ENCODE data around the gene DEDD2.
A peak's percentile ranks its signal among the peaks of the same experiment; 100 is the strongest.
"Not testable (repeated sequence)": the region's sequence is repeated elsewhere in the genome, so short reads cannot be mapped to it uniquely, and the experiment has no call there.

The DEDD2 gene, protein sequence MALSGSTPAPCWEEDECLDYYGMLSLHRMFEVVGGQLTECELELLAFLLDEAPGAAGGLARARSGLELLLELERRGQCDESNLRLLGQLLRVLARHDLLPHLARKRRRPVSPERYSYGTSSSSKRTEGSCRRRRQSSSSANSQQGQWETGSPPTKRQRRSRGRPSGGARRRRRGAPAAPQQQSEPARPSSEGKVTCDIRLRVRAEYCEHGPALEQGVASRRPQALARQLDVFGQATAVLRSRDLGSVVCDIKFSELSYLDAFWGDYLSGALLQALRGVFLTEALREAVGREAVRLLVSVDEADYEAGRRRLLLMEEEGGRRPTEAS

DNA sequence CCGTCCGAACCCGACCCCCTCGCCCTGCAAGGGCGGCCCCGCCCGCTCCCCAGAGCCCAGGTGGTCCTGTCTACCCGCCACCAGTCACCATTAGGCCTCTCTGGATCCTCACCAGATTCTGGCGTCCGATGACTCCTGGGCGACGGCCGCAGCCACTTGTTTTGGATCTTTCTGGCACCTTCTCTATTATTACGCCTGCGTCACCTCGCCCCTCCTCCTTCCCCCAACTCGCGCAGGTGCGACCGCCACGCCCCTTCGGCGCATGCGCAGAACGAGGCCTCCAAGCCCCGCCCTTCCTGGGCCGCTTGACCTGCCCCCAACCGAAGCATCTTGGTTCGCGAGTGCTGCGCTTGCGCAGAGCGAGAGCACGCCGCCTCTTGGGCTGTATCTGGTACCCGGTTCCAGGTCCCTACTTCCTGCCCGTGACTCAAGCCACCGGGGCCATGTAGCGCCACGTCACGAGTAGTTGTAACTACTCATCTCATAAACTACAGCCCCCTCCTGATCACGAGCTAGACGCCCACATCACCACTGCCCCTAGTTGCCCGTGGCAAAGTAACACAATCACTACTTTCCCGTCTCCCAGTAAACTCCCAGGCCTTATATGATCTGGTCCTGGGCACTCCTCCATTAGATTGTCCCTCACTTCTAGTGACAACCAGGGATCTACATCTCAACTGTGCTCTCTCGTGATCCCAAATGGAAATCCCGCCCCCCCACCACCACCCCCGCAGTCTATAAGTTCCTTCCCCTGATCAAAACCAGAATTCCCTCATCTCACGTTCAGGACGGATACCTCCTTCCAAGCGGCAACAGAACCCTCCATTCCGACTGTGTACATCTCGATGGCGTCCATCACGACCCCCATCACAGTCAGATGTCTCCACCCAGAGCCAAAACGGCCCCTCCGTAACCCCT lies at the start of gene DEDD2:
TSS of gene DEDD2 (minus strand) at position 158 of the 918 bp plus-strand sequence. CDS start 670 bp downstream, outside the sequence.
- DNase-seq (ENCODE audit: low spot score): peak; percentile 94

DNA sequence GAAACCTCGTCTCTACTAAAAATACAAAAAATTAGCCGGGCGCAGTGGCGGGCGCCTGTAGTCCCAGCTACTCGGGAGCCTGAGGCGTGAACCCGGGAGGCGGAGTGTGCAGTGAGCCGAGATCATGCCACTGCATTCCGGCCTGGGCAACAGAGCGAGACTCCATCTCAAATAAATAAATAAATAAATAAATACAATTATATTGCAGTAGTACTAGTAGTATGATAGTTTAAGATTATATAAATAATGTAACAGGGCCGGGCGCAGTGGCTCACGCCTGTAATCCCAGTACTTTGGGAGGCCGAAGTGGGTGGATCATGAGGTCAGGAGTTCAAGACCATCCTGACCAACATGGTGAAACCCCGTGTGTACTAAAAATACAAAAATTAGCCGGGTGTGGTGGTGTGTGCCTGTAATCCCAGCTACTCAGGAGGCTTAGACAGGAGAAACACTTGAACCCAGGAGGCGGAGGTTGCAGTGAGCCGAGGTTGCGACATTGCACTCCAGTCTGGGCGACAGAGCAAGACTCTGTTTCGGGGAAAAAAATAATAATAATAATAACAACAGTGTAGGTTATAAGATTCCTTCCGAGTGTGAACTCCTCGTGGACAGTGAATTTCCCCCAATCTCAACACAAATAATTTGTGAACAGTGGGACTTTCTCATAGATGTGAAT lies 49.6 kb upstream of the DEDD2 start:
- not testable (repeated sequence) for DNase-seq (ENCODE audit: low spot score)

DNA sequence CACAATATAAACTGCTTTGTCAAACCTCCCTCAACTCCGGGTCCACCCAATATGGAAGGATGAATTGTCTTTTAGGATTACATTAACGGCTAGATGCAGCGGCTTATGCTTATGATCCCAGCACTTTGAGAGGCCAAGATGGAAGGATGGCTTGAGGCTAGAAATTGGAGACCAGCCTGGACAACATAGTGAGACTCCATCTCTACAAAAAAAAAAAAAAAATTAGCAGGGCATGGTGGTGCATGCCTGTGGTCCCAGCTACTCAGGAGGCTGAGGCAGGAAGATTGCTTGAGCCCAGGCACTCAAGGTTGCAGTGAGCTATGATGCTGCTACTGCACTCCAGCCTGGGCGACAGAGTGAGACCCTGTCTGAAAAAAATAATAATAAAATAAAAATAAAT lies 48.6 kb upstream of the DEDD2 start:
- not testable (repeated sequence) for DNase-seq (ENCODE audit: low spot score)

DNA sequence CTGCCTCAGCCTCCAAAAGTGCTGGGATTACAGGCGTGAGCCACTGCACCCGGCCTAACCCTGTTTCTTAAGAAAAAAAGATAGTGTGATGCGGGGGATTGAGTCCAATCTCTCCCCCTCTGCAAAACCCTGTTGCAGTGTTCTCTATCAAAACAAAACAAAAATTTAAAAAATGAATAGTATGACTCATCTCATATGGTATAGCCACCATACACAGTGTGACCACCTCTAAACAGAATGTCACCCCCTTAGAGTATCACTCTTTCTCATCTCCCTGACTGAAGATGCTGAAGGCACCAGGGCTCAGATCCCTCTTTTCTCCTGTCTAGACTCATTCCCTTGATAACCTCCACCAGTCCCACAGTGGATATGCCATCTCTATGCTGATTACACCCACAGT lies 44.3 kb upstream of the DEDD2 start:
- no peak for DNase-seq (ENCODE audit: low spot score)

DNA sequence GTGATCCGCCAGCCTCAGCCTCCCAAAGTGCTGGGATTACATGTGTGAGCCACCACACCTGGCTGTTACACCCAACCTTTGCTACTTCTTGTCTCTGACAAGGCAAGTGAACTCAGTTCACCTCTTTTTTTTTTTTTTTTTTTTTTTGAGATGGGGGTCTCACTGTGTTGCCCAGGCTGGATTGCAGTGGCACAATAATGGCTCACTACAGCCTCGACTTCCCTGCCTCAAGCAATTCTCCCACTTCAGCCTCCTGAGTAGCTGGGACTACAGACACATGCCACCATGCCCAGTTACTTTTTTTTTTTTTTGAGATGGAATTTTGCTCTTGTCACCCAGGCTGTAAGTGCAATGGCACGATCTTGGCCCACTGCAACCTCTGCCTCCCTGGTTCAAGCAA lies 40.4 kb upstream of the DEDD2 start:
- DNase-seq (ENCODE audit: low spot score): not testable (repeated sequence)

DNA sequence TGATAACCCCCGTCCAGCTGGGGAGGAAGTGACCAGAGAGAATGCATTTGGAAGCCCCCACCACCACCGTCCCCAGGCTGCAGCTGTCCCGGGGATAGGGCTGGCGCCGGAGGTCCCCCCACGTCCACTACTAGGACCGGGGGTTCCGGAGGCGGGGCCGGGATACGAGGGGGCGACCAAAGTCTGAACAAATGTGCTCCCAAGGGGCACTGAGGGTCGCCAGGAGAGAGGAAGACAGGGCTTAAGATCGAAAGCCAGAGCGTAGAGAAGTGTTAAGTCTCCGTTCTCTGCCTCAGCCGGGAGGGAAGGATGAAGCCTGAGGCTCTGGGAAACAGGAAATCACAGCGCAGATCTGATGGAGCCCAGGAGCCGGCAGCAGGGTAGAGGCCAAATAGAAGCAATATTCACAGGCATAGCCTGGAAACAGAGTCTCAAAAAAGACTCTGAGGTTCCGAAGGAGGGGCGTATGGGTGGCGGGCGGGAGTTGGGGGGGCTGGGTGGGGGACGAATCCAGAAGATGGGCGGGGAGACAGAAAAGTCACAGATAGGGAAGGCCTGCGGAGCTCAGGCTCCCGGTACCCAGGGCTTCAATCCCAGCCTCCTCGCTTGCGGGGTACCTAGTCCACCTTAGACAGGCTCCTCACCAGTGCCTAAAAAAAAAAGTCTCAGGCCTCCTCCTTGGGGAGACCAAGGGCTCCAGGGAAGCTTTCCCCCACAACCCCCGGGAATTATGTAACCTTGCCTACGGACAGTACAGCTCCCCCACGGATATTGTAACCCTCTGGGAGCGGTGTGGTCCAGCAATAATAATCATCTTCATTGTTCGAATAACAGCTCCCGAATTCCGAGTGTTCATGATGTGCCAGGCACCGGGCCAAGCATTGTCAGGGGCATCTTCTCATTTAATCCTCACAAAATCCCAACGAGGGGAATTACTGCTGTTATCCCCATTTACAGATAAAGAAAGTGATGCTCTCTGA lies 38.6 kb upstream of the DEDD2 start:
- peak; percentile 70 for DNase-seq (ENCODE audit: low spot score)

DNA sequence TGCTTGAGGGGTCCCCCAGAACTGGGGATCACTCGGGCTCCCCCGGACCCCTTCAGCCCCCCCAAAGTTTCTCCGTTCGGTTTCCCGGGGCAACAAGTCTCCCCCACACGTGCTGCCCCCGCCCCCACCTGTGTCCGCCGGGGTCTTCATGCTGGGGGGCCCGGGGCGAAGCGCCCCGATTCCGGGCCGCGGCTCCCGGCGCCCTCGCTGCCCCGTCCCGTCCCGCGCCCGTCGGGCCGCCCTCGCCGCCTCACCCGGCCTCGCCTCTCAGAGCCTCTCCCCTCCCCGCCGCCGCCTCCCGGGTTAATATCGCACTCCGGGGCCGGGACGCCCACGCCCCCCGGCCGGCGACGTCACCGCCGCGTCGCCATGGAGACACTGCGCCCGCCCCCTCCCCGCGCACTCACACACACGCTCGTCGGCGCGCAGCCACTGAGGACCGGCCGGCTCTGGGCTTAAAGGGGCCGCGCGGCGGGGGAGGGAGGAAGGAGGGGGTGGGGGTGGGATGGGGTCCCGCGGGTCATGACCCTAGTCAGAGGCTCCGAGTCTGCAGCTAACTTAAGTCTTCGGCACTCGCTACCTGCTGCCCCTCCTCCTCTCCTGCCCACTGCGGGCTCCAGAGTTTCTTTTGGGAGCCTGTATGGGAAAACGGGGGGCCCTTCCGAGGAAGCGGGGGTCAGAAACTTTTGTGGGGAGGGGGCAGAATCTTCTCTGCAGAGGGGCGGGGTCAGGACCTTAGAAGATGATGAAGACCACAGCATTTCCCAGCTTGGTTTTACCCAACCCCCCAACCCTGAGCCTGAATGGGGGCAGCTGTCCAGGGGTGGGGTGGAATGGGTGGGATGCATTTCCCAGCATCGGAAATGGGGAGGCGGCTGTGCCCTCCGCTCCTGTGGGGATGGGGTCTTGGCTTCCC lies 37.6 kb upstream of the DEDD2 start, which contains the start of gene ERF:
TSS of gene ERF (minus strand) at position 279 of the 916 bp plus-strand sequence. CDS start at position 150, 129 bp downstream.
- DNase-seq (ENCODE audit: low spot score): peak; percentile 95

DNA sequence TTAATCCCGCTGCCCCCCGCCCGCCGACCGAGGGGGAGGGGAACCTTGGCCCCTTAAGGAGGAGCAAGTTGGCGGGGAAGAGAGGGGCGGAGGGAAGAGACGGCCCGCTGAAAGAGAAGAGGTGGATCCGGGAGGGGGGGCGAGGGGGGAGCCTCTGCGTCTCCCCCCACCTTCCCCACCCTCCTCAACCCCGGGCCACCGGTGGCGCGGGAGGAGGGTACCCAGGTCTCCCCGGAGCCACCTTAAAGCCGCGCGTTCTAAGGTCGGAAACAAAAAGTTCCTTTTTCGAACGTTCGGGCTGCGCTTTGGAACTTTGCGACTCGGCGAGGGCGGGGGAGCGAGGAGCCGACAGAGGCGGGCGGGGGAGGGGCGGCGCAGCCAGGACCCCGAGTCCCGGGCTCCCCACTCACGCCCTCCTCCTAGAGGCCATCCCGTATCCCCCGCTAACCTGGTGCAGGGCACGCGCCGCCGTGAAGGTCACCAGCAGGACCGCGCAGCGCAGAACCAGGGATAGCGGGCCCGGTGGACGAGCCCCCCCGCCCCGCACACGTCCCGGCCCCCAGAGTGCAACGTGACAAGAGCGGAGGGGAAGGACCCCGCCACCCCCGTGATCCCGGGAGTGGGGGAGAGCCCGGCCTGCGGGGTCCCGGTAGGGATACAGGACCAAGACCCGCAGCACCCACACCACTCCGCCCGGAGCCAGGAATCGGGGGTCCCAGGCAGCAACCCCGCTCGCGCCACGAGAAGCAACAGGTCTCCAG lies 36.8 kb upstream of the DEDD2 start:
- peak; percentile 88 for DNase-seq (ENCODE audit: low spot score)

DNA sequence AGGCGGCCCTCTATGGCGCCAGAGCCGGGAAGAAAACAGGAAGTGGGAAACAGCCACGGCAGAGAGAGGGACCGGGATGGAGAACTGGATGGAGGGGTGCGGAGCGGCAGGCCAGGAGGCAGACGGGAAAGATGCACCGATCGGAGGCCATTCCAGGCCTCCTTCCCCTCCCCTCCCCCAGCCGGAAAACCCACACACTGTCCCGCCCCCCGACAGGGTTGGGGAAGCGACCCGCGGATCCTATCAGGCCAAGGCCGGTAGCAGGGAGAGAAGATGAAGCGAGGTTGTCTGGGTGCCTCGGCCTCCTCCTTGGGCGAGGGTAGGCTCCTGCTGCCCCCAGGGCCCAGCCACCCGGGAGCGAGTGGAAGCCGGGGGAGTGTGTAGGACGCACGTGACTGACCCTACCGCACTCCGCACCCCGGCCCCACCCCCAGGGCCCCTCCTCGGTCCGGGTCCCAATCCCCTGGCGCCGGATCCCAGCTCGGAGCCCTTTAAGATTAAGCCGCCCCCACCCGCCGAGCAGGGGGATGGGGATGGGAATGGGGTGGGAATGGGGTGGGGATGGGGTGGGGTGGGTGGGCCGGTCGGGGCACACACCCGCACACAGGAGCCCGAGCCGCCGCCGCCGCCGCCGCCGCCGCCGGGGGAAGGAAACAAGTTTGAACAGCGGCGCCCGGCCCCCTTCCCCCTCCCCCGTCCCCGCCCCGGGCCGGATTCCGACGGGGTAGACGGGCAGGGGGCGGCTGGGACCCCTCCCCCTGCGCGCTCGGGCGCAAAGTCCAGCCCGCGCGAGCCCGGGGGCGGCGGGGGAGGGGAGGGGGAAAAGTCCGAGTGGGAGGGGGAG lies 36.0 kb upstream of the DEDD2 start:
- no peak for DNase-seq (ENCODE audit: low spot score)

DNA sequence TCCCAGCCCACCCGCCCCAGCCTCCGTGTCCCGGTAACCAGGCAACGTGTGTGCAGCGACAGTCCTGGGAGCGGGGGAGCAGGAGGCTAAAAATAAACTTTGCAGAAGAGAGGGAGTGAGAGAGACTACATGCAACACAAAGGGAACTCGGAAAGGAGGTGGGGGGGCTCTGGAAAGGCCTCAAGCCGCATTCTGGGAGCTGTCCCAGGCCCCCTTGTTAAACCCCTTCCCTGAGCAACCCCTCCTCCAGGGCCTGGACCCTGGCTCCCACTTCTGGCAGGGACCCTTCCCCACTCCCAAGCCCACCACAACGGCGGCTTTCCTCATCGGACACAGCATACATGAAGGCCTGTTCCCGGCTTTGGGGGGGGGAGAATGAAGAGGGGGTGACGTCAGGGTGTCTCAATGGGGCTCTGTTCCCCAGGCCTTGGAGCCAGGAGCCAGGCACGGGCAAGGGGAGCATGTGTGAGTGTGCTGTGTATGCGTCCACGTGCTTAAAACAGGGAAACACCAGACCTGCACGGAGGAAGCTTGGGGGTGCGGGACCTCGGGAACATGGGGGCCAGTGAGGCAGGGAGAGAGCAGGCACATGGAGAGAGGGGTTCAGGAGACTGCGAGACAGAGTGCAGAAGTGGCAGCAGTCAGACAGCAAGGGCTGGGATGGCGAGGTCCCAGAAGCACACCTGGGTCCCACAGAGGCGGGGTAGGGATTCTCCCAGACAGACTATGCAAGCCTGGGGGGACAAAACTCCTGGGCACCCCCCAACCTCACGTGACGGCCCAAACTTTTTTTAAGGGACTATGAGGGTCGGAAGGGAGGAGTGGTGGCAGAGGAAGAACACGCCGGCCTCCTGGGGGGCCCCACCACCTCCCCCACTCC lies 35.1 kb upstream of the DEDD2 start:
- peak; percentile 92 for DNase-seq (ENCODE audit: low spot score)

DNA sequence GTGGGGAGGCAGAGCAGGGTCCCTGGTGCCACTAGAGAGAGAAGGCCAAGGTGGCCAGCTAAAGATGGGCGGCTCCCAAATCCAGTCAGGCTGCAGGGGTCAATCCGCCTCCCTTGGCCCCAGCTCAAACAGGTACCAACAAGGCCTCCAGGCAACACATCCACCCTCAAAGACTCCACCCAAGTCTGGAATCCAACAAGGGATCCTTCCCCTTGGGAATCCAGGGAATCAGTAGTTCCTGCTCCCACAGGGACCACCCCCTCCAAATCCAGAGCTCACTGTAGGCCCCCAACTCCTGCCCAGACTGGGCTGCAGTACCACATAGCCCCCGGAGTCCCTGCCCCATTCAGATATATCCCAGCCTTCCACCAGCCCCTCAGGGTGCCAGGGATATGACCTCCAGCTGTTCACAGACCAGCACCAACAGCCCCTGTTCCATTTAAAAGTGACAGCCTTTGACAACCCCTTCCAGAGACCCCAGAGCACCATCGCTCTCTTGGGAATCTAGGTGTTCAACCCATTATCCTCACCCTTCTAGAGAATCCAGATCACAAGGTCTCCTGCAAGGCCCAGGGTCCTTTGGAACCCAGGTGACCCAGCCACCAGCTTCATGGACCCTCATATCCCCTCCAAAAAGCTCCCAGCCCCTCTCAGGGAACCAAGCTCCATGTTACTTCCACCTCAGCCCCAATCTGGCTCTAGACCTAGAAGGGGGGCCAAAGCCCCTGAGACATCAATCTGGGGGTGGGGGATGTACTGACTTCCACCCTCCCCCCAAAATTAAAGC lies 34.3 kb upstream of the DEDD2 start:
- no peak for DNase-seq (ENCODE audit: low spot score)

DNA sequence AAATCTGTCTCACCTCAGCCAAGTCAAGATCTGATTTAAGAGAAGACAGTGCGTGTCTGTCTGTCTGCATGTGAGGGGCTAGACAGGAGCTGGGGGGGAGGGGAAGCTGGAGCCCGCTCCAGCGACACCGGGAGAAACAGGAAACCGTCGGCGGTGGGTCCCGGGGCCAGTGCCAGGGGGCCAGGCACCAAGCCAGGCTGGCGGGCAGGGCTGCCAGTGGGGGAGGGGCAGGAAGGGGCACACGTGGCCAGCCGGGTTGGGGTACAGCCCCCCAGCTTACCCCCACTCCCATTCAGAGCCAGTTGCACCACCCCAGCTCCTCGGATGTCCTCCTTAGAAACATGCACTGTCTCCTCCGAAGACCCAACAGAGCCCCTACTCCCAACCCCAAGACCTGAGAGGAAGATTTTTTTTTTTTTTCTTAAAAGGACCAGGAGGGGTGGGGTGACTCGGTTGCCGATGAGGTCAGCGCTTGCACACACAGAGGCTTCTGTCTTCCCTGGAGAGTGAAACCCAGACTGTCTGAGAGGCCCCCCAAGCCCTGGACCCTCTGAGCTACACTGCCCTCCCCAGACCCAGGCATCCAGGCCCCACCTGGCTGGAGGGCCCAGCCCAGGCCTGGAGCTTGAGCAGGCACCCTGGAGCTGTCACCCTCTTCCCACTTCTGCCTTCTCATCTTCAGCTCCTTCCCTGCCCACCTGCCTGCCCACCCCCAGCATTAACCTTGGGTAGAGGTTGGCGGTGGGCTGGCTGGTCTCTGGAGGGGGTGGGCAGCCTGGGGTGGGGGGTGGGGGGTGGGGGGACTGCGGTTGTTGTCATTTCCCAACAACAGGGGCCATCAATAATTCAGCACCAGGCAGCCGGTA lies 33.4 kb upstream of the DEDD2 start:
- DNase-seq (ENCODE audit: low spot score): no peak

DNA sequence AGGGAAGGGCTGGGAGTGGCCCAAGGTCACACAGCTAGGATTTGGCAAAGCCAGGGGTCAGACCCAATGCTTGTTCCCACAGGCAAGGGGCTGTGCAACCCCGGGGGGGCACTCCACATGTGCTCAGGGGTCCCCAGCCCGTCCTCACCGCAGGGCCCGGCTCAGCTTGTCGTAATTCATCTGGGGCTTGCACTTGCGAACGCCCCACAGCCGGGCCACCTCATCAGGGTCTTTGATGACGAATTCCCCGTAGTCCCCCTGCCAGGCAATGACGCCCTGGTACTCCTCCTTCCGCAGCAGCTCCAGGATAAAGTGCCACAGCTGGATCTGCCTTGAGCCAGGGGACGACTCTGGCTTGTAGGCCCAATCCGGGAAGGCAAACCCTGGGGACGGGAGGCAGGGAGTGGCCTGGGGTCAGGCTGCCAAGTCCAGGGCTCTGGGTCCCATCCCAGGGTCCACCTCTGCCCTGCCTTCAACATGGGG lies 32.7 kb upstream of the DEDD2 start:
- no peak for DNase-seq (ENCODE audit: low spot score)

DNA sequence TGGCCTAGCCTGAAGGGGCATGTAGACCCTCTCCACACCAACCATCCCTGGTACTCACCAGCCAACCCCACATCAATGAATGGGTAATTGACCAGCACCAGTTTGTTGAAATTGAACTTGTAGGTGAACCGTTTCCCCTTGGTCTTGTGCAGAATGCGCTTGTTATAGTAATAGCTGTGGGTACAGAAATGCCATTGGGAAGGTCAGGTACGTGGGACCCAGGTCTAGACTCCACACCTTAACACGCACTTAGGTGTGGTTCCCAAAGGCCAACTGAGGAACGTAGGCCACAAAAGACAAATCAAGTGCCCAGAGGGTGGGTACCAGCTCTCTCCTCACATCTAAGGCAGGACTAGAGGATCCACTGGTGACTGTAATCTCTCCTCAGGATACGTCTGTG lies 32.3 kb upstream of the DEDD2 start:
- no peak for DNase-seq (ENCODE audit: low spot score)

DNA sequence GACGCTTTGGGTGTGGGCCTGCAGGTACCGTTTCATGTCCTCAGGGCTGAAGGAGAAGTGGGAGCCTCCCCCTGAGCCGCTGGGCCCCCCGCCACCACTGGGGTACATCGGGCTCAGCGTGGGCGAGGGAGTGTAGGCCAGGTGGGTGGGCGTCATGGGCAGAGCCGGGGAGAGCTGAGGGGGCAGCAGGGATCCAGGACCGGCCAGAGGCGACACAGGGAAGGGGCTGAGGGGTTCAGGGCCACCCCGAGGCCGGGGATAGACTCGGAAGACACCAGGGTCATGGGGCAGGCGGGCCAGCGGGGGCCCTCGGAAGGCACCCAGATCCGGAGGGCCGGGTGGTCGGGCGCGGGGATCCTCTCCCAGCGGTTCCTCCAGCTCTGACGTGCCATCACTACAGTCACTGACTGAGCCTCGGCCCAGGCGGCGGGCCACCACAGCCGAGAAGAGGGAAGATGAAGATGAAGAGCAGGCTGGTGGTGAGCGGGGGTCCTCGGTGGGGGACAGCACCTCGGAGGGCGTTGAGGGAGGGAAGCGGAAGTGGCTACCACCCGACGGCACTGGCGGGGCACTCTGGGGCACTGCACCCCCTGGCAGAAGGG lies 31.8 kb upstream of the DEDD2 start:
- DNase-seq (ENCODE audit: low spot score): no peak
